ENCODE measurements around the gene PACRG. TPM values are rescaled to one million over a fixed set of nuclear protein-coding genes. Genes with fewer than 3 reads are reported as not detected.
"Not testable (repeated sequence)": the region's sequence is repeated elsewhere in the genome, so short reads cannot be mapped to it uniquely, and the experiment has no call there.

The PACRG gene
- total RNA-seq (2014; rRNA removed; shearing (Covaris generic)): not detected in 2 replicates

DNA sequence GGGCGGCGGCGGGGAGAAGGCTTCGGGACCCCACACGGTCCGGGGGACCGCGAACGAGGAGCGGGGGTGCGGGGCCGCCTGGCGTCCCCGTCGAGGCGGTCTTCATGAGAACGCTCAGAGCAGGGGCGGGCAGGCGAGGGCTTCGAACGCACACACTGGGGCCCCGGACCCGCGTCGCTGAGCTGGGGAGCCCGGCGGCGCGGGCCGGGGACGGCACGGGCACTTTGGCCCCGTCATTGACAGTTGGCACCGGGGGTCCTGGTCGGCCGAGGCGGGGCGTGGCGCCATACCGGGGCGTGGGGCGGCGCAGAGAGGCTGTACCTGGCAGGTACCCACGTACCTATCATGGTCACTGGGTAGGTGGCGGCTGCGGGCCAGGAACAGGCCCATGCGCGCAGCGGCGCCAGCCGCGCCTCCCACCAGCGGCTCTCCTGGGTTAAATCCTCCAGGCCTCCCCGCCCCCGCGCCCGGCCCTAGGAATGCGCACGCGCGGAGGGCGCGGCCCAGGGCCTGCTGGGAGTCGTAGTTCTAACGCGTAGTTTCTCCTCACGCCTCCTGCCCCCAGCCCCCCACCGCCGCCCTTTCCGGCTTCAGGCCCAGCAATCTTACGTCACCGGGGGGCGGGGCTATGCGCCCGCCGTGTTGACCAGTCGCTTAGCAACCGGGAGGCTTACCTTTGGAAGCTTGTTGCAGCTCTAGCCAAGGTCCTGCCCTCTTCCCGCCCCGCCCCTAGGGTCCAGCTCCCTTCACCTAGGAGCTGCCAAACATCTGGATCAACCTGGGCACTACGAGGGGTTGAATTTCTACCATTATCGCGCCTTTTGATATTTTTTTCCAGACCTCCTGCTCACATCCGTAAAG lies at the start of gene PACRG, which contains the start of gene PRKN:
Gene PACRG (plus strand): TSS at position 653 of the 861 bp plus-strand sequence.
Gene PRKN (minus strand): TSS at position 445 of the 861 bp plus-strand sequence.
- peak; percentile 95 for DNase-seq (ENCODE audit: low read depth)

DNA sequence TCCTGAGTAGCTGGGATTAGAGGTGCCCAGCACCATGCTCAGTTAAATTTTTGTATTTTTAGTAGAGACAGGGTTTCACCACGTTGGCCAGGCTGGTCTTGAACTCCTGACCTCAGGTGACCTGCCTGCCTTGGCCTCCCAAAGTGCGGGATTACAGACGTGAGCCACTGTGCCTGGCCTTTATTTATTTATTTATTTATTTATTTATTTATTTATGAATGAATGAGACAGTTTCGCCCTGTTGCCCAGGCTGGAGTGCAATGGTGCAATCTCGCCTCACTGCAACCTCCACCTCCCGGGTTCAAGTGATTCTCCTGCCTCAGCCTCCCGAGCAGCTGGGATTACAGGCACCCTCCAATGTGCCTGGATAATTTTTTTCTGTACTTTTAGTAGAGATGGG lies 48.9 kb upstream of the PACRG start:
- DNase-seq (ENCODE audit: low read depth): not testable (repeated sequence)

DNA sequence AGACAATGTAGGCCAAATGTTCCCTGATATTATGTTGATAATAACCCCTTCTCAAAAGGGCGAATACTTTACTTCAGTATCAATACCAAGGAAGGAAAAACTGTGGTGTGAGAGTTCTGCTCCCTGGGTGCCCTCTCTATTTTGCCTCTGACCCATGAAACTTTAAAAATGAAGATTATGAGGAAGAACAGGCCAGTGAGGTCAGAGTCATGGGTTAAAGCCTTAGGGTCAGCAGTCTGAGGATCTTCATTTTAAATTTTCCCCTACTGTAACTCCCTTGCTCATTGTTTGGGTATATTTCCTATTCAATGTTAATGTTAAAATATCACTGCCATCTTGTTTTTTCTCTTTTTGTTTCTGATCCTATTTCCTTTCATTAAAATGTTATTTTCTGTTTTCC lies 48.1 kb upstream of the PACRG start:
- no peak for DNase-seq (ENCODE audit: low read depth)

DNA sequence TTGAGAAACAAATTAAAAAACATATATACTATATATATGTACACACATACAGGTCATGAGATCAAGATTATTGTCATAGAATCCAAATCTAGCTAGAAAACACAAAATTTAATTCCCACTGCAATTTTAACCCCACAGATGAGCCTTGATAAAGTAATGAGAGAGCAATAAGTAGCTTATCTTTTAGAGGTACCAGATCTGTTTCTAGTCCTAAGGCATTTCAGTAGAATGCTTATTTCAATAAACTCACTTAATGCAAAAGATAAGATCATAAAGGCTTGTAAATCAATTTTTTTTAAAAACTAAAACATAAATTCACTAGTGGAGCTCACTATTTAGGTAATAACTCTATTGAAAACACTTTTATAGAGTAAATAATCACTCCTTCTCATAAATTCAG lies 47.4 kb upstream of the PACRG start:
- no peak for DNase-seq (ENCODE audit: low read depth)

DNA sequence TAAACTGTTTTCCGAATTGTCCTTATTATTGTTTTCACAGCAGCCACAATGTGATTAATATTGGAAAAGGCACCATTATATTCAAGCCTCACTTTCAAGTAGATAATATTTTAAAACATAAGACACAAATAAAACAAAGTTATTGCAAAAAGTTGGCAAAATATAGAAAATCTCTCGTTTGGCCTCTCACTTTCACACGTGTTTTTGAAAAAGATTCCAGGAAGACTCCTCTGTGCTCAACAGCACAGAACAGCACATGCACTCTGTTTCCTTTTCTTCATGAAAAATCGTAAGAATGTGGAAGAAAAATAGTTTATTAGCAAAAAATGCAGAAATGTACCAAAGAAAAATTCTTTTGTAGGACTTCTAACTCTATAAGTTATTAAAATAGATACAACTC lies 46.9 kb upstream of the PACRG start:
- DNase-seq (ENCODE audit: low read depth): no peak

DNA sequence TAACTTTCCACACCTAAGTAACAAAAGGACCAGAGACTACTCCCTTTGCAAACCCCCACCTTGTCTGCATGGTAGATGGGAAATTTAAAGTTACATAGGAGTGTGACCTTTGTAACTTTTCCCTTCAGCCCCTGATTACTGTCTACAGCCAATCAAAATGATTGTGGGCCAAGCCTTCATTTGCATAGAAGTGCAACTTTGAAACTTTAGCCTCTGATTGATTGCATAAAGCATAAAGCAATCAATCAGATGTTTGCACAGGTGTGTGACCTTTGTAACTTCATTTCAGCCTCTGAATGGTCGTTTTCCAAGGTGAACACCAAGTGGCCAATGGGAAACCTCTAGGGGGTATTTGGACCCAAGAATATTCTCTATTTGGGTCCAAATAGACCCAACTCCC lies 46.3 kb upstream of the PACRG start:
- DNase-seq (ENCODE audit: low read depth): no peak

DNA sequence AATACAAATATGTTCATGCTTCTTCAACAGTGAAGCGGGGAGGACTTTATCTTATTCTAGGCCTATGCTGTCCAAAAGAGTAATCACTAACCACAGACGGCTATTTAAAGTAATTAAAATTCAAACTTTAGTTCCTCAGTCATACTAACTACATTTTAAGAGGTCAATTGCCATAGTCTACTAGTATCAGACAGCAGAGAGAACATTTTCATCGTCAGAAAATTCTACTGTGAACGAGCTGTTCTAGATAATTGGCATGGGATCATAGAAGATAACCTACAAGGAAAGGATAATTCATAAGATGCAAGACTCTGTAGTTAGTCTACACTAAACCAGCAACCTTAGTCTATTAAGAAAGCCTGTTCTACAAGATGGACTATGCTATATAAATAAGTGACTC lies 44.6 kb upstream of the PACRG start:
- DNase-seq (ENCODE audit: low read depth): no peak

DNA sequence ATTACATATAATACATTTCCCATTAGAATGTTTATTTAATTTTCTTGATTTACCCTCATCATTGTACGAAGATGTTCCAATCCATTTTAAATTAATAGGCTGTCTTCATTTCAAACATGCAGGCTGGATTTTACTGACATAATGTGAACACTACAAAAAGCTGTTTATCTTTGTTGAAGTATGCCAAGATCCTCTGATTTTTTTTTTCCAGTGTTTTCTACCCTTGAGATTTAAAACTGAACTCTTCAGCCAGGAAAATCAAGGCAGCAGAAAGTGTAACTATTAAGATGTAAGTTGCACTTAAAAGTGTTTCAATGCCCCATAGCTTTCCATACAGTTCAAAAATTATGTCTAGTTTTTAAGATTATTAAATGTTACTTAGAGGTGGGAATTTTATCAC lies 43.7 kb upstream of the PACRG start:
- DNase-seq (ENCODE audit: low read depth): no peak

DNA sequence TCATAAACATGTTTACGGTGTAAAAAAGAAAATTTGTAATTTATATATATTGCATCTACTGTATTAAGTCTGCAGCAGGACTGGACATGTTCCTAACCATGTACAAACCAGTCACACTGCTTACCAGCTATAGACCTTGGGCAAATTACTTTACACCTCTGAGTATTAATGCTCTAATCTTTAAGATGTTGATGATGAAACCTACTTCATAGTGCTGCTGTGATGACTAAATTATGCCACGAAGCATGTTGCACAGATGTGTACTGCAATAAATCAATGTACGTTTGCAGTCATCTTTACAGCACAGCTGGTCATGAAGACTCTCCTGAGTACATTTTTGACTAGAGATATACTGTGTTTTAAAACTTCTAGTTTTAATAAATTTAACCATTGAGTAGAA lies 42.8 kb upstream of the PACRG start:
- no peak for DNase-seq (ENCODE audit: low read depth)

DNA sequence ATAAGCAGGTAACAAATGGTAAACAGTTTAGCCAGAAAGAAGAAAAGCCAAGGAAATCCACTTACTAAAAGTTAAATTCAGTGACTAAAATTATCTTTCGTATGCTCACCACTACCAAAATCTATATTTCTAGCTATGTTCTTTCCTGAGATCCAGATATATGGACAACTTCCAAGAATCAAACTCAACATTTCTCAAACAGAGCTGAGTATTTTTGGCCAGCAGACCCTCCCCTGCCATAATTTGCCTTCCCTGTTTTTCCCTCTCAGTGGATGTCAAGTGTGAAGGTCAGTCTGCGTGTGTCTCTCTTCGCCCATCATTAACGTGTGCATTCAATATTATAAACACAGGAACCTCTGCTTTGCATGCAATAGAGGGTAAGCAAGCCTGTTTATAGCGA lies 42.2 kb upstream of the PACRG start:
- DNase-seq (ENCODE audit: low read depth): no peak

DNA sequence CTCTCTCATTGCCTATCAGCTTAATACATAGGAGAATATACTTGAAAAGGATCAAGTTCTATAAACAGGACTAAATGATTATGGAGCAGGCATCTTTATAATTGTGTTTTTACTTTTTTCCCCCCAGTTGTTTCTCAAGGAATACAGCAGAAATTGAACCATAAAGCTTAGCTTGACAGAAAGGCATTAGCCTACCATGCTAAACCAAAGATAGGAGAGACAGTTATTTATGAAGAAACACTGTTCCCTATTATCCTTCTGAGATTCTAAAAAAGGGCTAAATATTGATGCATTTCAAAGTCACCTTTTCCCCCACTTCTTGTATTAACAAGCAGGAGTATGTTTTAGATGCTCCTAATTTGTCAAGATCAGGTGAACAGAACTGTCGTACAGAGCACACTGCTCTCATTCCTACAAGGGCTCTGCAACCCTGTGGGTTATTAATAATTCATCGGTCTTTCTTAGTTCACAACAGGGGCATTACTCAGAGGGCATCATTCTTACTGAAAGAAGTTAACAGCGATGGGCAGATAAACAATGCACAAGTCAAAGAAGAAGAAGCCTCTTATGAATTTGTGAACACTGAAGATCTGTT lies 38.9 kb upstream of the PACRG start:
- no peak for DNase-seq (ENCODE audit: low read depth)

DNA sequence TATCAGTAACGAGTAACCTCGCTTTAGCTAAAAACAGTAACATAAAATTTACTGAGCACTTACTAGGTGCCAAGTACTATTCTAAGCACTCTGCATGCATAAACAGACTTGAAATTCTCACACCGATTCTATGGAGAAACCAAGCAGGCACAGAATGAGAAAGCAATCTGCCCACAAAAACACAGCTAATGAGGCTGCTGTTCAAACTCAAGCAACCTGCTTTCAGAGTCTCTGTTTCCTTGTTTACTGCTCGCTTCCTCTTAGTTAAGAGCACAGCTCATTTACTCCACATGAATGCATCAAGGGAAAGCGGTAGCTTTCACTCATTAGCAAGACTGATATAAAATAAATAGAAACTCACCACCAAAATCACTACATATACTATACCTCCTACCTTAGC lies 37.6 kb upstream of the PACRG start:
- no peak for DNase-seq (ENCODE audit: low read depth)

DNA sequence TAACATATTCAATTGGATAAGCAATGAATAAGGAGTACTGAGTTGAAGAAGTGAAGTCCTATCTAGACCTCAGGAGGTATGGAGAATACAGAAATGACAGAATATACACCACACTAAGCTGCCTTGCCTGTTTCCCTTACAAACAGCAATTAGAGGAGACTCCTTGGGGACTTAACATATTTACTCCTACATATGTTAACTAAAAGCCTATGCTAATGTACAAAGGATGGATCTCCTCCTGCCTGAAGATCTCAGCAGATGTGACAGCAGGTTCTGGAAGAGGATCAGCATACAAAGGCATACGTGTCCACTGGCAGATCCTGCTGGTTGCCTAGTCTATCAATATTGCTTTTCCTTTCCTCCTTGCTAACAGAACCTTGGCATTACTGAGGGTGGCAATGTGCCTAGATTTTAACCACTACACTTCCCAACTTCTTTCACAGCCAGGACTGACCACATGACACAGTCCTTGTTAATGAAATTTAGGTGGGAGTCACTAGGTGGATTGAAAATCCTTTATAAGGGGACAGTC lies 29.8 kb upstream of the PACRG start:
- no peak for DNase-seq (ENCODE audit: low read depth)

DNA sequence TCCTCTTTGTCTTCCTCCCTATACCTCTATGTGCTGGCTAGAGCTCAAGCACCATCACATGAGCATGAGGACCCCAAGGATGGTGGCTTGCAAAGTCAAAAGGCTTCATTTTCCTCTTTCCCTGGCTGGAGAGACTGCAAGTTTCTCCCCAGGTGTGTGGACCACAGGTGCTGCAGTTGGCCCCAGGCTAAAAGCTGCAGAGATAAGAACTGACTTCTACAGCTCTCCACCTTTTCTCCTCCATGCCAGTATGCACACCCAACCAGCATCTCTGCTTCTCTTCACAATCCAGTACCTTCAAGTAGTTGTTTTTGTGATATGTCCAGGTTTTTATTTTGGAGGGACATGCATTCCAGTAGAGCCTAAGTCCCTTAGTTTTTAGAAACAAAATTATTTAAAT lies 29.3 kb upstream of the PACRG start:
- DNase-seq (ENCODE audit: low read depth): no peak

DNA sequence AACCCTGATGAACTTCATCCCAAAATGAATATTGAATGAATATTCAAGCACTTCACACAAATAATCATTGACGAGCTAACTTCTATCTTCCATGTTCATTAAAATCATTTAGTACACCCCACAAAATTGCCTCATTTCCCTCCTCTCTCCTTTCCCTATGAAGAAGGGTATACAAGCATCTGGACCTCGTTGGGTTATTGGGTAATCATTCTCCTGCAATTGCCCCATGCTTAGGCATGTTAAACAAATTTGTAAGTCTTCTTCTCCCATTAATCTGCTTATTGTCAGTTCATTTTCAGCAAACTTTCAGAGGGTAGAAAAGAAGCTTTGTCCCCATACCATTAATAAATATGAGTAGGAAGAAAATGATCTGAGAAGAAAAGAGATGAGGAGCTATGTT lies 27.8 kb upstream of the PACRG start:
- no peak for DNase-seq (ENCODE audit: low read depth)

DNA sequence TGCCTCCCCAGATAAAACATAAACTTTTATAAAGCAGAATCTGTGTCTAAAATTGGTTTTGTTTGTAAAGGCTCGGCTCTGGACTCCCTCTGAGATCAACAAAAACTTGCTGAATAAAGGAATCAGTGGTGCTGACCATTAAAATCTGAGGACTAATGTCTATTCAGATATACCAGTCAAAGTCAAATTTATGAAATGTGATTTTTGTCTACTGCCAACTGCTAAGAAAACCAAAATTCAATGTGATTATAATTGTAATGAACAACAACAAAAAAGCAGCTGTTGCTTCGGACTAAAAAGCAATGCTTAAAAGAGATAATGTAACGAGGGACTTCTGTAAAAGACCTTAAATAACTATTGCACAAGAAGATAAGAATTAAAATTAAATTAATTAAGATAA lies 26.8 kb upstream of the PACRG start:
- no peak for DNase-seq (ENCODE audit: low read depth)

DNA sequence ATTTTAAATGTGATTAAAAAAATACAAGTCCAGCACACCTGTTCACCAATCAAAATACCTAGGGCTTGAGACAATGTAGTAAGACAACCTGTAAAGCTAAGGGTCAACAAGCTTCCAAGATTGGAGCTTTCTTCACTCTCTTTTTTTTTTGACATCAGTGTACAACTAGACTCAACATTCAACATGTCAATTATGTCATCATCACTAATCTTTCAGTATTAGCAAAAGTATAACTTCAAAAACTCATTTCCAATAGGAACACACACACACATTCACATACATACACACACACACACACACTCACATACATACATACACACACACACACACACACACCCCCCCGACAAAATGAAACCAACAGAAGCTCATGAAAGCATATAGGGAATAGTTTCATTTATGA lies 26.2 kb upstream of the PACRG start:
- no peak for DNase-seq (ENCODE audit: low read depth)

DNA sequence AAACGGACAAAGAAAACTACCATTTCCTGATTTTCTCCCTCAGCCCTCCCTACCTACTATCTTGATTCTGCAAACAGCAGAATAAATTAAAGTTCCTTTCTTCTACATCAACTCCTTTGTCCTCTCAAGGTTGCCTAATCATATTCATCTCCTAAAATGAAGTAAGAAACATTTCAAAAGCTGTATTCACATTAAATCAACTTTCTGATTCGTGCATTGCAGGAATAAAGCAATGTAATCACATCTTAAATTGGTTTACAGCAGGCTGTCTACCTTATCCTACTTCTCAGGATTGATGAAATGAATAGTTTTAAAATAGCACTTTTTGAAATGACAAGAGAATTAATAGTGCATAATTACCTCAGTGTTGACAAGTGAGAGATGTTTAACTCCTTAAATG lies 25.3 kb upstream of the PACRG start:
- no peak for DNase-seq (ENCODE audit: low read depth)

DNA sequence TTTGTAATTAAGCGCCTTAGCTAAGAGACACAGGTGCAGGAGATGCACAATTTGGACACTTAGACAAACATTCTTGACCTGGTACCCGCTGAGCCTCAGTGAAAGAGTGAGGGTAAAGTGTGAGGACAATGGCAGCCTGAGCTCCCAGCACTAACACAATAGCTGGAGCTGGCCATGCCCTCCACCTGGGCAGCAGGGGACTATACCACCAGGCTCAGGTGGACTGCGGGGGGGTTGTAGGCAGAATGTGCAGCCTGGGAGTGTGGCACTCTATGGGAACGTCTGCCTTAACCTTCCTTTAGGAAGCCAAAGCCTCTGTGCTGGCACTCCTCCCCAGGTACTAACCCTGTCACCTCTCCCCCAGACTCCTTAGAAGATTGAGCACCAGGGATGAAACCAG lies 23.8 kb upstream of the PACRG start:
- no peak for DNase-seq (ENCODE audit: low read depth)

DNA sequence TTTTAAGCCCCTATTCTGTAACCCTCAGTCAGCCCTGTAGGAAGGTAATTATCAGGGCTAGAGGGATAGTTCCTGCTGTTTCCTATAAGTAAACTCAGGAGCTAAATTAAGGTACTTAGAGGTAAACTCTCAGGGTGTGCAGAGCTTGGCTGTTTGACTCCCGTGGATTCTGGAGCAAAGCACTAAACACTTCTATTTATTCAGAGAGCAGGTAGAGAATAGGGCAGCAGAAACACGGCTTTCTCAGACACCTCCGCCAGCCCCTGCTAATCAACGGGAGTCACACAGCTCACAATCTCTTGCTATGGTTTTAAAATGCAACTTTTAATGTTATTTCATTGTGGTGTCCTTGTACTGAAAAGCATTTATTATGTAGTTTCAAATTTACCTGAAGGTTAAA lies 22.0 kb upstream of the PACRG start:
- DNase-seq (ENCODE audit: low read depth): no peak

DNA sequence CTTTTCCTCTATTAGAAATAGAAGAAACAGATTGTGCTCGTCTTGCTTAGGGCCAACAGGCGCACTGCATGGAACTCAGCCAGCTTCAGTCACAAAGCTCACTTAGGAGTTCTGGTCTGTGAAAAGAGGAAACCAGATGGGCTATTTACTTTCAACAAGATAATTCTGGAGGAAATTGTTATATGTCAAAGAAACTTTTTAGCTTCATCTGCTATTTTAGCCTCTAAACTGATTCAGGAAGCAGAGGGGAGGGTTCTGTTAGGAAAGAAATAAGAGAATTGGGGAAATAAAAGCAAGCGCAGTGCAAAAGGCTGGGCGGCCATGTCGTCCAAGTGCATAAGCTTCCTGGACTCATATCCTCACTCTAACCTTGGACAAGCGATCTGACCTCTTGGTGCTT lies 21.5 kb upstream of the PACRG start:
- DNase-seq (ENCODE audit: low read depth): no peak

DNA sequence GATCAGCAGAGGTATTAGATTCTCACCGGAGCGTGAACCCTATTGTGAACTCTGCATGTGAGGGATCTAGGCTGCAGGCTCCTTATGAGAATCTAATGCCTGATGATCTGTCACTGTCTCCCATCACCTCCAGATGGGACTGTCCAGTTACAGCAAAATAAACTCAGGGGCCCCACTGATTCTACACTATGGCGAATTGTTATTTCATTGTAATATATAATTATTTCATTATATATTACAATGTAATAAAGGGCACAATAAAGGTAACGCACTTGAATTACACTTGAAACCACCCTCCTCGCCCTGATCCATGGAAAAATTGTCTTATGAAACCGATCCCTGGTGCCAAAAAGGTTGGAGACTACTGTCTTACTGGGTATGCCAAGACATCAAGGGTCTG lies 18.8 kb upstream of the PACRG start:
- no peak for DNase-seq (ENCODE audit: low read depth)

DNA sequence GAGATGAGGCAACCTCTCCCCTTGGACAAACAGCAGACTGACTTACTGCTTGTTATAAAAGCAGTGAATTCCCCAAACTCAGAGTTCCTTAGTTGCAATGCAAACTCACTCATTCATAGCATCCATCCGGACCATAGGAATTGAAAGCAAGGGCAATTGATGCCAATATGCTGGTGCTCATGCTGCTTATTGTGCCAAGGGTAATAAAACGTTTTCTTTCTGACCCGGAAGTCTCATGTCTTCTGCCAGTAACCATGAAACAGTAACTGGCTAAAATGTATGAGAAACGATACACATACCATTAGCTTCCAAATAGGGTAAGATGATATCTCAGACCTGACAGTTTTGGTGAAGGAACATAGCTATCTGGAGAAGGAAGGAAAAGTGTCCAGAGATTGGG lies 18.3 kb upstream of the PACRG start:
- DNase-seq (ENCODE audit: low read depth): no peak

Data from RPMI7951 (cell line).